Activated T-cell treated with anti-CD3 and anti-CD28 coated beads for 24 hours (primary cell): ENCODE results near the gene CEACAM21.

Experiments
- DNase-seq: peaks from one replicate; pipeline ENCODE4 v3.0.0-alpha.2; 2020; ENCODE audit warnings: low read depth

CEACAM21 gene

DNA sequence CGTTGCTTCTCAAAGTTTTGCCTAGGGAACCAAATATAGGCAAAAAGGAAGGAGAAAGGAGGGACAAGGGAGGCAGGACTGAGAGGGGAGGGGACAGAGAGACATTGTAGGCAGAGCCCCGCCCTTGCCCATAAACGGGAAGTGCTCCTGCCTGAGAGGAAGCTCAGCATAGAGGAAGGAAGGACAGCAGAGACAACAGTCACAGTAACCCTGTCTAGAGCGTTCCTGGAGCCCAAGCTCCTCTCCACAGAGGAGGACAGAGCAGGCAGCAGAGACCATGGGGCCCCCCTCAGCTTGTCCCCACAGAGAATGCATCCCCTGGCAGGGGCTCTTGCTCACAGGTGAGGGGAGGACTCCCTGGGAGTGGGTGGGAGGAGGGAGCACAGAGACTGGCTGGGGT lies at the start of gene CEACAM21:
Gene CEACAM21 (plus strand): TSS at position 169 of the 400 bp plus-strand sequence. CDS start 109 bp downstream, at position 278.
- DNase-seq: peak; percentile 35

DNA sequence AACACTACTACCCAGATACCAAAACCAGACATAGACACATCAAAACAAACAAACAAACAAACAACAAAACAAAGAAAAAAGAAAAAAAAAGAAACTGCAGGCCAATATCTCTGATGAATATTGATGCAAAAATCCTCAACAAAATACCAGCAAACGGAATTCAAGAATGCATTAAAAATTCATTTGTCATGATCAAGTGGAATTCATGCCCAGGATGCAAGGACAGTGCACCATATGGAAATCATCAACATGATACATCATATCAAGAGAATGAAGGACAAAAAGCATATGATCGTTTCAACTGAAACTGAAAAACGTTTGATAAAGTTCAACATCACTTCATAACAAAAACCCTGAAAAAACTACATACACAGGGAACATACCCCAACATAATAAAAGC lies 48.9 kb upstream of the CEACAM21 start:
- no peak for DNase-seq

DNA sequence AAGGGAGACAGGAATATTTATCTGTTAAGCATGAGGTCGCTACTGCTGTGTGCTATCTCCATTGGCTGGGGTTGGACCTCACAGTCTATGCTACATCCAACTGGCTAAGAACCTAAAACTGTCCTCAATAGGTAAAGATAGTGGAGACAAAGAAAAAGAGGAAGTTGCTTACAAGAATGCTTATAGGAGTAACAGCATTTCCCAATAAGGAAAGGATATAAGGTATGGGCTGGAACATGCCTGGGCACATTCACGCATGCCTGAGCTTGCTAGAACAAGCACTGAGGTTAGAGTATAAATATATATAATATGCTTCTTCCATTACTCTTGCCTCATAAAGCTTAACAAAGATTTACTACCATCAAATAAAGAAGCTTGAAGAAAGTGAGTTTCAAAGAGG lies 47.9 kb upstream of the CEACAM21 start:
- DNase-seq: no peak

DNA sequence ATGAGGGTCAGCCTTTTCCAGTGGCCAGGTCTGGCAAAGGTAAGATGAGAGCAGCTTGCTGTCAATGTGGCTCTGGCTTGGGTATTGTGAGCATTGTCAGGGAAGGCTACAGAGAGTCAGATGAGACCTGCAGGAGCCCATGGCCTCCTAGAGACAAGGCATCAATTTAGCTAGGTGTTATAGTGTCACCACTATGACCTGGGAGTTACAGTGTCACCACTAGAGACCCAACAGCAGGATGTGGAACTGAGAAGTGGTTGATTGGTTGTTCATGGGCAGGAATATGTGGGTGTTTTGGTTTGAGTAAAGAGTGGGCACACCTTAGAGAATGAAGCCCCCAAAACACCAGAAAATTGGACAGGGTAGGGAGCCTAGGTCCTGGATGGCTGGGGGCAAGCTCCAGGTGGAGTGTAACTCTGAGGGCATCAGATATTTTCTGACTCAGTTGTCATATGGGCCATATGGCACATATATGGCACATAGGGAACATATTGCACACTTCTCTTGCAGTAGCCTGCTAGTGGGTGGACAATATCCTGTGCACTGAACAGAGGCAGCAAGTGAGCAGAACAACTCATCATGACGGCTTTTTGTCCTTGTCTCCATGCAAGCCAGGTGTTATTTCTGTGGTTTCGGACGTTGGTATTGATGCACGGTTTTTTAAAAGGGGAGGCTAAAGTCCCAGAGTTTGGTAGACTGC lies 46.3 kb upstream of the CEACAM21 start:
- DNase-seq: no peak

GRCh38 chr19:41530184-41530534 lies 45.8 kb upstream of the CEACAM21 start:
- no peak for DNase-seq

GRCh38 chr19:41530761-41531301 lies 45.1 kb upstream of the CEACAM21 start:
- DNase-seq: no peak

- DNase-seq: peak; percentile 67
These were observed 44.3 kb upstream of the CEACAM21 start for GRCh38 chr19:41531438-41532311.

DNA sequence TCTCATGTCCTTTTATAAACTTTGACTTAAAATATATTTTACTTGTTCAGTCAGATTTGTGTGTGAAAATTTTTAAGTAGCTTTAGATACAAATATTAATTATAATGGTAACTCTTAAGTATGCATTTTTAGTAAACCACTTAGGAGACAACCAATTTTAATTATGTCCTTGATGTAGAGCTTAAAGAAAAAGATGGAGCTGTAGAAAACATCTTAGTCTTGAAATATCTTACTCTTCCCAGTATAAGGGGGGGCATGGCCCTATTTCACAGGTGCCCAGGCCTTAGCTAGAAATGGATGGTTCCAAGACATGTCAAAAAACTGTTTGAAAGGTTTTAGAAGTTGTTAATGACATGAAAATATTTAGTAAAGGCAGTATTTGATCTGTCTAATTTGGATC lies 43.4 kb upstream of the CEACAM21 start:
- DNase-seq: no peak

- DNase-seq: no peak
These were observed 42.2 kb upstream of the CEACAM21 start for GRCh38 chr19:41533671-41534215.

GRCh38 chr19:41535029-41535622 lies 40.8 kb upstream of the CEACAM21 start:
- DNase-seq: no peak

GRCh38 chr19:41537789-41538188 lies 38.2 kb upstream of the CEACAM21 start:
- no peak for DNase-seq

GRCh38 chr19:41540041-41540695 lies 35.8 kb upstream of the CEACAM21 start:
- DNase-seq: no peak

DNA sequence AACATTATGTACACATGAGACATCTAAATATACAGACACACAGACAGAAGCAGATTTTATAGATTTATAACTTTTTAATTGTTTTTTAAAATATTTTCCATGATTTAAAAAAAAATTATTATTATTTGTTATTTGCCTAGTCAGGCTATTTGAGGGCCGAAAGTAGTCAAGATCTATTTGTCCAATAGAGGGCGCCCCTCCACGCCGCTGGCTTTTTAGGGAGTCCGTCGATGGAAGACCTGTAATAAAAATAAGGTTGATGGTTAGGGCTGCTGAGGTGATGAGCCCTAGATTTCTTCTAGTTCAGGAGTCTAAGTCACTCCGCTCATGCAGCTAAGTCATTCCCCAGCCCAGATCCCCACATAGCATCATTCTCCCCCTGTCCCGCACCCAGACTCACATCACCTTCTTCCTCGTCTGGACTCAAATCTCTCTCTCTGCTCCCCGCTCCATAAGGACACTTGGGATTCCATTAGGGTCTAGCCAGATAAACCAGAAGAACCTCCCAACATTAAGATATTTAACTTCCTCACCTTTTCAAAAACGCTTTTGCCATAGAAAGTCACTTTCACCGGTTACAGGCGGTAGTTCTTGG lies 33.9 kb upstream of the CEACAM21 start:
- DNase-seq: peak; percentile 66

DNA sequence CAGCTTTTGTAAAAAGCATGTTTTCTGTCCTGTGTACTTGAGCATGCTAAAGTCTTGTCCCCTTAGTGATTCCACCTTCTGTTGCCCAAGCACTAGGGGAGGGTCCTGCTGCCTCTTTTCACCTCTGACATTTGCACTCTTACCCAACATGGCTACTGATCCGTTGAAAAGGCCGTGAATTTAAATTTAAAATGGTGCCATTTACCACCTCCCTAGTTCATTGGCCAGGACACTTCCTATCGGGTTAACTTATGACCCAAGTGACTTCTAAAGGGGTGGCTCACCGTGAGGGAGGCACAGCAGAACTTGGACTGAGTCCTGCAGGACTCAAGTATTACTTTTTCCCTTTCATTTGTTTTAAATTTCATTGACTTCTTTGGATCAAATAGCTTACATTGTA lies 33.3 kb upstream of the CEACAM21 start:
- DNase-seq: no peak

DNA sequence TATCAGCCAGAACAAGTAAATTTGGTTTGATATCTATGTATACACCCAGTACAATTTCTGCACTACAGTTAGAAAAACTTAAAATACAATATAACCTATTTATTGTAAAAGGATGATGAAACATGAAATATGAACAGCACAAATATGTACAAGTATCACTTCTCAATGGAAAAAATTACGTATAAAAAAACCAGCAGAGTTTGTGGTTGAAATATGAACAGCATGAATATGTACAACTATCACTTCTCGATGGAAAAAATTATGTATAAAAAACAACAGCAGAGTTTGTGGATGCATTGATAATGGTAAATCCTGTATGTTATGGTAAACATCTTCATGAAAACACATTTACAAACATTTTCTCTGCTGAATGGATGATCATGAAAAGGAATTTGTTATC lies 32.4 kb upstream of the CEACAM21 start:
- DNase-seq: no peak

DNA sequence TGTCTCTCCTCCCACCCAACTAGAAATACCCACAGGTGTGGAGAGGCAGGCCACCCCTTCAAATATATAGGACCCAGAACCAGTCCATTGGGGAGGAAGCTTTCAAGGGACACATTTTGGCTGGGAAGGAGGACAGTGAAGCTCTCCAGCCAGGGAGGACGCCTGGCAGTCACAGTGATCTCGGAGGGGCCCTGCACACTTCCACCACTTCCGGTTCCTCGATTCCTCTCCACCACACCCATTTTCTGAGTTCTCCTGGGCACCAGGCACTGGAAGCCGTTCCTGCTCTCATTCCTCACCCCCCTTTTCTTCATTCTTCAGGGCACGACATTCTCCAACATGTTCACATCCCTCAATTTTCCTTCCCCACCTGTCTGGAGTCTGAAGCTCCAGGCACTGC lies 30.4 kb upstream of the CEACAM21 start:
- no peak for DNase-seq

DNA sequence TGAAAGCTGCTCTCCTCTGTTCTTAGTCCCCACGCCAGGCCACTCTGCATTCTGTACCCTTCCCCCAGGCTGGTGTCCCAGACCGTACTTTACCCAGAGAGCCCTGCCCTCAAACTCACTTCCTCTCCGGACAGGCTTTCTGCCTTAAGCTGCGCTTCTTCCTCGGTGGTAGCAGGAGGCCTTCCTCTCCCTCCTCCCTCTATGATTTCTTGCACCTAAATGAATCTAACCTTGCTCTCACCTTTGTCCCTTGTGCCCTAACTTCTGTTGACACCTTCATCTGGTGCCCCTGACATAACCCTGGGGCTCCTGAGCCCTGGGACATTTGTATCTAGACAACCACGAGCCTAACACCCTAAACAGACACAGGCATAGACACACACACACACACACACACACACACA lies 29.6 kb upstream of the CEACAM21 start:
- DNase-seq: no peak

- no peak for DNase-seq
These were observed 29.0 kb upstream of the CEACAM21 start for GRCh38 chr19:41546961-41547360.

DNA sequence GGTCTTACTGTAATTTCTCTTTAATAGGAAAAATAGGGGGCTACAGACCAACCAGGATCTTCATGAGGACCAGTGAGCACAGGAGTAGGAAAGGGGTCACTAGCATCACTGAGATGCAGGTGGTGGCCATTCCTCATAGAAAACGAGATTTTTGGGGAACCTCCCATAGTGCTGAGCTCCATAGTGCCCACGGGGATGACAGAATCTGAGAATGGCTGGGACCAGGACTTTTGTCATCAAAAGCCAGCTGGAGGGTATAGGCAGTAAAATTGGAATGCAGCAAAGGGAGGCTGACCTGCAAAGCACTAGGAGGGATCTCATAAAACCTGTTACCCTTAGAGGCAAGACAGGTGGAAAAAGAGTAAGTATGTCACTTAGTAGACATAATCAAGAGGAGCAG lies 28.4 kb upstream of the CEACAM21 start:
- DNase-seq: no peak

GRCh38 chr19:41548047-41548446 lies 27.9 kb upstream of the CEACAM21 start:
- DNase-seq: no peak

DNA sequence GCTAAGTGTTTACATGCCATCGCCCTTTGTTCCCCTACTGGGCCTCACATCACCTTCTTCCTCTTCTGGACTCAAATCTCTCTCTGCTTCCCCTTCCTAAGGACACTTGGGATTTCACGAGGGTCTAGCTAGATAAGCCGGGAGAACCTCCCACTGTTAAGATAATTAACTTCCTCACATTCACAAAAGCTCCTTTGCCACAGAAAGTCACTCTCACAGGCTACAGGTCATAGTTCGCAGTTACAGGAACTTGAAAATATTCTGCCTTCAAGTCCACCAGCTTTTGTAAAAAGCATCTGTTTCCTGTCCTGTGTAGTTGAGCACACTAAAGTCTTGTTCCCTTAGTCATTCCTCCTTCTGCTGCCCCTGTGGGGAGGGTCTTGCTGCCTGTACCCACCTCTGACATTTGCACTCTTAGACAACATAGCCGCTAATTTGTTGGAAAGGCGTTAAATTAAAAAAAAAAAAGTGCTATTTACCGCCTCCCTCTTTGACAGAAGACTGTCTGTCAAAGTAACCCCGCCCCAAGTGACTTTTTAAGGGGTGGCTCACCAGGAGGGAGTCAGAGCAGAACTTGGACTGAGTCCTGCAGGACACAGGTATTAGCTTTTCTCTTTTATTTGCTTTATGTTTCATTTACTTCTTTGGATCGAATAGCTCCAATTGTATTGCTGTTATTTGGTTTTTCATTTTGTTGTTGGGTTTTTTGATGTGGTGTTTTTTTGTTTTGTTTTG lies 26.8 kb upstream of the CEACAM21 start:
- DNase-seq: peak; percentile 60
